ENCODE measurements around the gene SPPL2B.

SPPL2B gene

DNA sequence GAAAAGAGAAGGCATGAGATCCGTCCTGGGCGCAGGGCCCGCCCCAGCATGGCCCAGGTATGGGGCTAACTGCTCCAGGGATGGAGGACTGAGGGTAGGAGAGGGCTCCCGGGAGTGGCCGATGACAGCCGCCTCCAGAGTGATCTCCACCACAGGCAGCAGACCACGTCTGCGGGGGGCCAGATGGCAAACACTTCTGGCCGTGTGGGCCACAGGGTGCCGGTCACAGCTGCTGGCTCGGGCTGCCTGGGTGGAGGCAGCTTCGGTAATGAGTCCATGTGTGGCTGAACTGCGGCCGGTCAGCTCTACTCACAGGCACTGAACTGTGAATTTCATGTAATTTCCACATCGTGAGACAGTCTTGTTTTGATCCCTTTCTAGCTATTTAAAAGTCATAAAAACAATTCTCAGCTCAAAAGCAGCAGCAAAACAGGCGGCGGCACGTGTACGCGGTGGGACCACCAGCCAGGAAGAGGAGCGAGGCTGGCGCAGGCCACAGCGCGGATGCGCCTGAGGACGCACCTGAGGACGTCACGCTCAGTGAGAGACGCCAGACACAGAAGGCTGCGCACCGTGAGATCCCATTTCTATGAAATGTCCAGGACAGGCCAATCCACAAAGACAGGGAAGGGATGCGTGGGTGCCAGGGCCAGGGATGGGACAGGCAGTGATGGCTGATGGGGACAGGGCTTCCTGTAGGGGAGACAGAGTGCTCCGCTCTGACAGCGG lies 4.1 kb upstream of the SPPL2B start:
- no peak for DNase-seq

- DNase-seq, result no peak
These were observed 3.0 kb upstream of the SPPL2B start for GRCh38 chr19:2325281-2326046.

DNA sequence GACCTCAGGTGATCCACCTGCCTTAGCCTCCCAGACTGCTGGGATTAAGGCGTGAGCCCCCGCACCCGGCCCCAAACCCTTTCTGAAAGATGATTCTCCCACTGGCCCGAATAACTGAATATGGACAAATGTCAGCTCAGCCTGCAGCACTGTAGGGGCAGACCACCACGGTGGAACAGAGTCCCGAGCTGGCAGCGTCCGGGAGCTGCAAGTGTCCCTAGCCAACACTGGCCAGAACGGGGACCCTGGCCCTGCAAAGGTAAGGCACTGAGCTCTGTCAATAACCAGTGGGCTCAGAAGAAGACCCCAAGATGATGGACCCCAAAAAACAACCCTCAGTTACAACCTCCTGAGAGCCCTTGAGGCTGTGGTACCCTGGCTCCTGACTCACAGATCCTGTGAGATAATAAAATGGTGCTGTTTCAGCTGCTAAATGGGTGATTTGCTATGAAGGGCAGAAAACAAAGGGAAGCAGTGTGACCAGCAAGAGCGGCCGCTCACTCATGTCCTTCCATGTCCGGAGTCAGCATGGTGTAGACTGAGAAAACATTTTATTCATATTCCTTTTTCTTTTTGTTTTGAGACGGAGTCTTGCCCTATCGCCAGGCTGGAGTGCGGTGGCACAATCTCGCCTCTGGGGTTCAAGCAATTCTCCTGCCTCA lies 1.7 kb upstream of the SPPL2B start:
- no peak for DNase-seq

DNA sequence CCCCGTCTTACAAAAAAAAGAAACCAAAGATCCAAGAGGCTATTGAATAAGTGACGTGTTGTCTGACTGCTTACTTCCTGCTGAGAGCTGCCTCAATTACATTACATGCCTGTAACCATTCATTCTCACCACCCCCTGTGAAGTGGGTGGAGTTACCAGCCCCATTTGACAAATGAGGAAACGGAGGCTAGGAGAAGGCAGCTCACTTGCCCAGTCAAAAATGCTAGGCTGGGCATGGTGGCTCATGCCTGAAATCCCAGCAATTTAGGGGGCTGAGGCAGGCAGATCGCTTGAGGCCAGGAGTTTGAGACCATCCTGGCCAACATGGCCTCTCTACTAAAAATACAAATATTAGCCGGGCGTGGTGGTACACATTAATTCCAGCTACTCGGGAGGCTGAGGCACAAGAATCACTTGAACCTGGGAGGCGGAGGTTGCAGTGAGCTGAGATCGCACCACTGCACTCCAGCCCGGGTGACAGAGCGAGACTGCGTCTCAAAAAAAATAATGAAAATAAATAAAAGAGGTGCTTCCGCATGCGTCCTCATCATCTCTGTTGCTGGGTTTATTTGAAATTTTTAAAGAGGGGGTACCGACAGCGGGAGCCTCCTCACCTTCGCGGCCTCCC lies 597 bp upstream of the SPPL2B start:
- DNase-seq, result peak; percentile 83

GRCh38 chr19:2329149-2329478 lies 630 bp downstream of the SPPL2B start:
- no peak for DNase-seq

DNA sequence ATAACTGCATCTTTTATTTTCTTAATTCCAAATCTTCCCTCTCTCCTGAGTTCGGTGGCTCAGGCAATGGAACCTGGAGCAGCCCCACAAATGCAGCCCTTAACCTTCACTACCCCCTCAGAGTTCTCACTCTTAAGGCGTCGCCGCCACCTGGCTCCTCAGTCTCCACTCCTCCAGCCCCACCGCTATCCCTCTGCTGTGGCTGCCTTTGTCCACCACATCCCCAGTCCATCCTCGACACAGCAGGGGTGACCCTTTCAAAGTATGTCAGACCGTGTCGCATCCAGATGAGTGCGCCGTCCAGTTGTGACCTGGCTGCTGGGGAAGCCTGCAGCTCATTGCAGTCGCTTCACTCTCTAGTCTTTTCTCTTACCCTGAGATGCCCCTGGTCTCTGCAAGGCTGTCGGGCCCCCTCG lies 1.0 kb downstream of the SPPL2B start:
- DNase-seq, result no peak

- no peak for DNase-seq
These were observed 1.8 kb downstream of the SPPL2B start for GRCh38 chr19:2330255-2330631.

DNA sequence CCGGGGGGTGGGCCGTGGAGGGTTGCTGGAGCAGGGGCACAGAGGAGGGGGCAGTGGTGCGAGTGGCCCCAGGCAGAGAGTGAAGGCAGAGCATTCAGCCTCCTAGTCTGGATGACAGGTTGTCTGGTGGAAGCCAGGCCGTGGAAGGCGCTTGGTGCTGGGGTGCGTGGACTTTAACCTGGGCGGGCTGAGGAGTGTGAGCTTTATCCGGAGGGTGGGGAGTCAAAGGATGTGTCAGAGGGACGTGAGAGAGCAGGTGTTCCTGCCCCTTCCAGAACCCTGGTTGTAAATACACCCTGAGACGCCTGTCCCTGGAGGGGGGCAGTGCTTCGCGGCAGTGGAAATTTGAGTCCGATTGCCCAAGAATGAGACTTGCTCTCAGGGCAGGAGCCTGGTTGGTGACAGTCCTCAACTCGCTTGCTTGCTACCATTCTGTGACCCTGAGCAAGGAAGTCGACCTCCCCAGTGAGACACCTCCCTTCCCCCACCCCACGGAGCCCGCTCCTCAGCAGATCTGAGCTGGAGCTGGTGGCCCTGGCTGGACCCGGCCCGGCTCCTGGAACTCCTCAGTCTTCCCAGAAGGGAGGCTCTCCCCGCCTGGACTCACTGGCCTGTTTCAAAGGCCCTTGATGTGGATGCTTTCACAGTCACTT lies 2.3 kb downstream of the SPPL2B start:
- DNase-seq, result no peak

- no peak for DNase-seq
These were observed 3.2 kb downstream of the SPPL2B start for GRCh38 chr19:2331601-2332246.

- no peak for DNase-seq
These were observed 4.0 kb downstream of the SPPL2B start for GRCh38 chr19:2332341-2333026.

DNA sequence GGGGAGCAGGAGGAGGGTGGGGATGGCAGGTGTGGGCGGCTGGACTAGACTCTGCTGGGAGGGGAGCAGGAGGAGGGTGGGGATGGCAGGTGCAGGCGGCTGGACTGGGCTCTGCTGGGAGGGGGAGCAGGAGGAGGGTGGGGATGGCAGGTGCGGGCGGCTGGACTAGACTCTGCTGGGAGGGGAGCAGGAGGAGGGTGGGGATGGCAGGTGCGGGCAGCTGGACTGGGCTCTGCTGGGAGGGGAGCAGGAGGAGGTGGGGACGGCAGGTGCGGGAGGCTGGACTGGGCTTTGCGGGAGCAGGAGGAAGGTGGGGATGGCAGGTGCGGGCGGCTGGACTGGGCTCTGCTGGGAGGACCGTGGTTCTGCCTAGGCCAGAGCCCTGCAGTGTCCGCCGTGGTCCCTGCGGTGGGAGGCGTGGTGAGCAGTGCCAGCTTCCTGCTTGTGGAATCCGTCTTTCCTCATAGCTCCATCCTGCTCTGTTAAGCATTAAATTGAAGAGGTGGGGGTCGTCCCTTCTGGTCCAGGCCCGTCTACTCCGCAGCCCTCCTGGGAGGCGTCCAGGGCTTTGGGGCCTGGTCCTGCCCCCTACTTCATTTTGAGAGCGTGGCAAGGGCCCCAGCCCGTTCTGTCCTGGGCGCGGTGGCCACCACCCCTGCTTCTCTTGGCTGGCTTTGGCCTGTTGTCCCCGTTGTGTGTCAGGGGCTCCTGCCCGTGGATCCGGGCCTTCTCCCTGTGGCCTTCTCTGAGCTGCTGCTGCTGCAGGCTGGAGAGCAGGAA lies 4.7 kb downstream of the SPPL2B start:
- no peak for DNase-seq

- DNase-seq, result no peak
These were observed 5.3 kb downstream of the SPPL2B start for GRCh38 chr19:2333807-2334211.

DNA sequence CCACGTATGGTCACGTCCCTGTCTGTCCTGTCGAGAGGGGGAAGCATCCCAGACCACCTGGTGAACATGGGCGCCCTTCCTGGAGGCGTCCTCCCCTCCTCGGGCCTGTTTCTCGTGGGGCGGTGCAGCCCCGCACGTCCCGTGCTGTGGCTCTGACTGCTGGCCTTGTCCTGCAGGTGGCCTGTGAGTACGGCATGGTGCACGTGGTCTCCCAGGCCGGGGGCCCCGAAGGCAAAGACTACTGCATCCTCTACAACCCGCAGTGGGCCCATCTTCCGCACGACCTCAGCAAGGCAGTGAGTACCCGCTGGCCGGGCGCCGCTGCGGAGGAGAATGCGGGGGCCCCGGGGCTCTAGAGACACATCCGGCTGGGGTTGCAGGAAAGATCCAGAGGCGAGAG lies 5.9 kb downstream of the SPPL2B start:
- no peak for DNase-seq

GRCh38 chr19:2334986-2335846 lies 6.7 kb downstream of the SPPL2B start:
- no peak for DNase-seq

DNA sequence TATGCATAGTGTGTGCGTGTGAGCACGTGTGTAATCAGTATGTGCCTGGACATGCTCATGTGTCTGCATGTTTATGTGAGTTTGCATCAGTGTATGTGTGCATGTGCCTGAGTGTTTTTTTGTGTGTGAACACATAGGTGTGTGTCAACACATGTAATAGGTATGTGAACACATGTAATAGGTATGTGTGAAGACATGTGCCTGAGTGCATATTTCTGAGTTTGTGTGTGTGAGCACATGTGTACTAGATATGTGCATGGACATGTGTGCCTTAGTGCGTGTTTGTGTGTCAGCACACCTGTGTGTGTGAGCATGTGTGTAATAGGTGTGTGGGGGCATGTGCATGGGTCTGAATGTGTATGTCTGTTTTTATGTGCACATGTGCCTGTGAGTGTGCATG lies 7.4 kb downstream of the SPPL2B start:
- no peak for DNase-seq

DNA sequence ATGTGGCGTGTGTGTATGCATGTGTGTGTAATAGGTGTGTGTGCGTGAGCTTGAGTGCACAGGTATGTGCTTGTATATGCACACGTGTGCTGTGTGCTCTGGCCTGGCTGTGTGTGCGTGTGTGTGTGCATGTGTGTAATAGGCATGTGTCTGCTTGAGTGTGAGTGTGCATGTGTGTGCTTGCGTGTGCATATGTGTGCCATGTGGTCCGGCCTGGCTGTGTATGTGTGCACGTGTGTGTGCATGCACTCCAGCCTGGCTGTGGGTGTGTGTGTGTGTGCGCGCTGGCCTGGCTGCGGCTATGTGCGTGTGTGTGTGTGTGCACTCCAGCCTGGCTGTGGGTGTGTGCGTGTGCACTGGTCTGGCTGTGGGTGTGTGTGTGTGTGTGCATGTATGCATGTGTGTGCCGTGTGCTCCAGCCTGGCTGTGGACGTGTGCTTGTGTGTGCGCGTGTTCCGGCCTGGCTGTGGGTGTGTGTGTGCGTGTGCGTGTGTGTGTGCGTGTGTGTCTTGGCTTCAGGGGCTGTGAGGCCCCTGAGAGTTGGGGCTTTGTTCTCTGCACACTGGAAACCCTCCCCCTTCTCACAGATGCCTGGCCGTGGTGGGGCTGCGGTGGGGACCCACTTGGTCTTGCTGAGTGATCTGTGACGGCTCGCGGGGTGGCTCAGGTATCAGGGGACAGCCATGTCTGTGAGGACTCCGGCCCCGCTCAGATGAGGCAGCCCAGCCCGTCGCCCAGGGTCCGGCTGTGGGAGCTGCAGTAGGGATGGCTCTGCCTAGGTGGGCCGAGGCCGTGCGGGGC lies 8.2 kb downstream of the SPPL2B start:
- no peak for DNase-seq

DNA sequence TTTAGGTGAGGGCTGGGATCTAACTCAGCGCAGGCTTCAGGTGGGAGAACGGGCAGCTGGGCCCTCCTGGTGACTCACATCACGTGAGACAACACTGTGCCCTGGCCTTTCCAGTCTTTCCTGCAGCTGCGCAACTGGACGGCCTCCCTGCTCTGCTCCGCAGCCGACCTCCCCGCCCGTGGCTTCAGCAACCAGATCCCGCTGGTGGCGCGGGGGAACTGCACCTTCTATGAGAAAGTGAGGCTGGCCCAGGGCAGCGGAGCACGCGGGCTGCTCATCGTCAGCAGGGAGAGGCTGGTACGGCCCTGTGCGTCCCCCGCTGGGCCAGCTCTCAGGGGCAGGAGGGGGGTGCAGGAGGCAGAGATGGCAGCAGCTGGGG lies 8.8 kb downstream of the SPPL2B start:
- no peak for DNase-seq

- DNase-seq, result no peak
These were observed 9.7 kb downstream of the SPPL2B start for GRCh38 chr19:2338055-2338615.
